ENCODE results near the gene PGAM1. TPM values are rescaled to one million over a fixed set of nuclear protein-coding genes. Genes with fewer than 3 reads are reported as not detected.

Gene PGAM1
- 100 to 1,000 TPM; 505 to 594 (median 542) TPM for total RNA-seq (2021; fragmentation: NEBNext Ultra II Directional; extraction: Animal tissue kit (Norgen Biotek cat#: 25700))
- long read RNA-seq, transcript PGAM1-201 (4 exons, 1,830 nt) = major isoform, 1,329 of 1,404 reads
- long read RNA-seq, transcript PGAM1-202 (4 exons, 1,187 nt) = minor isoform, 9 of 1,404 reads
- long read RNA-seq, partial matches to known transcripts = 24 of 1,404 reads
- long read RNA-seq, other reads (novel, unspliced or antisense) = 42 of 1,404 reads

GRCh38 chr10:97425964-97426775 lies at the start of gene PGAM1:
Gene PGAM1 (plus strand): TSS chr10:97426191. CDS start chr10:97426308, 117 bp downstream.
- DNase-seq = peak; percentile 94
- Mint-ChIP-seq H3K4me3 (peak within 1 kb of the TSS; percentile 93), H3K4me1 (ENCODE audit: low read depth) (peaks cover 38% of the 10 kb centered on the region), H3K27me3 (ENCODE audit: insufficient read depth) (peaks cover 5% of the 10 kb centered on the region), H3K27ac (peak within 1 kb of the TSS; percentile 94), H3K9me3 (no peaks in the 10 kb centered on the region), H3K36me3 (ENCODE audit: low read depth) (peaks cover 30% of the 10 kb centered on the region)
- TF ChIP-seq CTCF (IDR thresholded peaks at IDR 0.05) = peak; percentile 80

GRCh38 chr10:97376413-97376812 lies 49.6 kb upstream of the PGAM1 start:
- Mint-ChIP-seq H3K27me3 (ENCODE audit: insufficient read depth) (no peaks in the 10 kb centered on the region), H3K27ac (no peak overlapping the region), H3K4me3 (no peak overlapping the region), H3K4me1 (ENCODE audit: low read depth) (no peaks in the 10 kb centered on the region), H3K9me3 (no peaks in the 10 kb centered on the region), H3K36me3 (ENCODE audit: low read depth) (peaks cover 6% of the 10 kb centered on the region; the same call in 1 of the 2 replicates)
- no peak for DNase-seq
- TF ChIP-seq CTCF (IDR thresholded peaks at IDR 0.05) = no peak

- no peak for DNase-seq
- TF ChIP-seq CTCF (IDR thresholded peaks at IDR 0.05) = no peak
Measured at GRCh38 chr10:97378933-97379921, 46.8 kb upstream of the PGAM1 start.

GRCh38 chr10:97380516-97380915 lies 45.5 kb upstream of the PGAM1 start:
- Mint-ChIP-seq H3K27me3 (ENCODE audit: insufficient read depth) (no peaks in the 10 kb centered on the region; the same call in 1 of the 2 replicates), H3K9me3 (no peaks in the 10 kb centered on the region), H3K36me3 (ENCODE audit: low read depth) (peaks cover 5% of the 10 kb centered on the region), H3K4me3 (no peak overlapping the region), H3K4me1 (ENCODE audit: low read depth) (no peaks in the 10 kb centered on the region), H3K27ac (no peak overlapping the region)
- TF ChIP-seq CTCF (IDR thresholded peaks at IDR 0.05) = no peak
- no peak for DNase-seq

More at GRCh38 chr10:97378933-97379921, 46.8 kb upstream of the PGAM1 start:
- Mint-ChIP-seq H3K27ac (no peak overlapping the region), H3K4me1 (ENCODE audit: low read depth) (no peaks in the 10 kb centered on the region), H3K9me3 (no peaks in the 10 kb centered on the region), H3K36me3 (ENCODE audit: low read depth) (no peaks in the 10 kb centered on the region; the same call in 1 of the 2 replicates), H3K4me3 (no peak overlapping the region), H3K27me3 (ENCODE audit: insufficient read depth) (no peaks in the 10 kb centered on the region; the same call in 1 of the 2 replicates)

- Mint-ChIP-seq H3K4me3 (no peak overlapping the region), H3K27me3 (ENCODE audit: insufficient read depth) (no peaks in the 10 kb centered on the region; the same call in 1 of the 2 replicates), H3K36me3 (ENCODE audit: low read depth) (peaks cover 8% of the 10 kb centered on the region), H3K27ac (no peak overlapping the region), H3K9me3 (no peaks in the 10 kb centered on the region), H3K4me1 (ENCODE audit: low read depth) (no peaks in the 10 kb centered on the region)
- no peak for DNase-seq
- no peak for TF ChIP-seq CTCF (IDR thresholded peaks at IDR 0.05)
Measured at GRCh38 chr10:97381626-97382025, 44.4 kb upstream of the PGAM1 start.
